Muscle layer of colon (tissue), 2 donors: Measurements from ENCODE around the gene PEX26.
"Not testable (repeated sequence)": the region's sequence is repeated elsewhere in the genome, so short reads cannot be mapped to it uniquely, and the experiment has no call there.

Experiments used
- H3K27ac ChIP-seq: one replicate; pipeline ENCODE4 v1.7.0; 2013; ENCODE audit warnings: low read depth, mild to moderate bottlenecking, low read length, moderate library complexity
- H3K27me3 ChIP-seq, 2 donors: one replicate each; pipeline ENCODE4 v1.7.0; 2013; ENCODE audit warnings: low read length in 2 of 2, mild to moderate bottlenecking in 2 of 2; ENCODE audit not compliant: insufficient read depth in 2 of 2, control insufficient read depth in 1 of 2
- H3K36me3 ChIP-seq: one replicate; pipeline ENCODE4 v1.7.0; 2013; ENCODE audit warnings: mild to moderate bottlenecking, low read length; ENCODE audit not compliant: insufficient read depth
- H3K4me1 ChIP-seq: one replicate; pipeline ENCODE4 v1.7.0; 2013; ENCODE audit warnings: mild to moderate bottlenecking, low read length; ENCODE audit not compliant: insufficient read depth
- H3K4me3 ChIP-seq, 2 donors: one replicate each; pipeline ENCODE4 v1.7.0; 2013; ENCODE audit warnings: low read length in 2 of 2, low read depth in 1 of 2, mild to moderate bottlenecking in 1 of 2, moderate library complexity in 1 of 2
- H3K9ac ChIP-seq: one replicate; pipeline ENCODE4 v1.7.0; 2013; ENCODE audit warnings: low read length
- H3K9me3 ChIP-seq: one replicate; pipeline ENCODE4 v1.7.0; 2013; ENCODE audit warnings: mild to moderate bottlenecking, low read length
- donor health status: abdominal sarcoma.
- donor health status: Adenocarcinoma of cecum.

The PEX26 gene

GRCh38 chr22:18044548-18045271, 33.1 kb upstream of the PEX26 start:
- no peak overlapping the region for H3K9ac ChIP-seq
- H3K27ac ChIP-seq = peak overlapping the region; percentile 52

GRCh38 chr22:18045794-18046193, 32.0 kb upstream of the PEX26 start:
- no peaks in the 10 kb centered on the region for H3K27me3 ChIP-seq
- H3K9me3 ChIP-seq = no peaks in the 10 kb centered on the region
- no peak overlapping the region for H3K9ac ChIP-seq
- H3K27ac ChIP-seq = no peak overlapping the region
- no peak overlapping the region for H3K4me3 ChIP-seq
- H3K36me3 ChIP-seq = no peaks in the 10 kb centered on the region
- H3K4me1 ChIP-seq = peaks cover 14% of the 10 kb centered on the region

More at GRCh38 chr22:18044548-18045271, 33.1 kb upstream of the PEX26 start:
- H3K27me3 ChIP-seq = no peaks in the 10 kb centered on the region
- H3K4me3 ChIP-seq = no peak overlapping the region
- peaks cover 4% of the 10 kb centered on the region for H3K4me1 ChIP-seq
- no peaks in the 10 kb centered on the region for H3K36me3 ChIP-seq
- no peaks in the 10 kb centered on the region for H3K9me3 ChIP-seq

- Histone ChIP-seq H3K9me3 (no peaks in the 10 kb centered on the region), H3K27me3 (no peaks in the 10 kb centered on the region), H3K4me1 (peaks cover 14% of the 10 kb centered on the region), H3K4me3 (no peak overlapping the region), H3K36me3 (no peaks in the 10 kb centered on the region), H3K9ac (no peak overlapping the region), H3K27ac (peak overlapping the region; percentile 27)
Measured at GRCh38 chr22:18048041-18048440, 29.7 kb upstream of the PEX26 start.

- no peaks in the 10 kb centered on the region for H3K36me3 ChIP-seq
- H3K27ac ChIP-seq = peak overlapping the region; percentile 27
- H3K4me1 ChIP-seq = peaks cover 14% of the 10 kb centered on the region
- no peaks in the 10 kb centered on the region for H3K9me3 ChIP-seq
- H3K9ac ChIP-seq = no peak overlapping the region
- H3K27me3 ChIP-seq = no peaks in the 10 kb centered on the region
- H3K4me3 ChIP-seq = no peak overlapping the region
Measured at GRCh38 chr22:18048441-18048898, 29.3 kb upstream of the PEX26 start.

GRCh38 chr22:18050065-18050464, 27.7 kb upstream of the PEX26 start:
- H3K27me3 ChIP-seq = no peaks in the 10 kb centered on the region
- H3K4me1 ChIP-seq = peaks cover 9% of the 10 kb centered on the region
- peak overlapping the region; percentile 9 for H3K9ac ChIP-seq
- no peaks in the 10 kb centered on the region for H3K9me3 ChIP-seq
- no peaks in the 10 kb centered on the region for H3K36me3 ChIP-seq
- H3K4me3 ChIP-seq = no peak overlapping the region
- peak overlapping the region; percentile 47 for H3K27ac ChIP-seq

- not testable (repeated sequence) for H3K9ac ChIP-seq, H3K36me3 ChIP-seq, H3K27ac ChIP-seq, H3K4me3 ChIP-seq, H3K9me3 ChIP-seq, H3K27me3 ChIP-seq
- peaks cover 15% of the 10 kb centered on the region for H3K4me1 ChIP-seq
Measured at GRCh38 chr22:18051113-18051512, 26.7 kb upstream of the PEX26 start.

GRCh38 chr22:18053216-18053946, 24.4 kb upstream of the PEX26 start:
- H3K4me3 ChIP-seq, H3K27me3 ChIP-seq, H3K9ac ChIP-seq, H3K27ac ChIP-seq, H3K36me3 ChIP-seq, H3K9me3 ChIP-seq: not testable (repeated sequence)
- H3K4me1 ChIP-seq = peaks cover 37% of the 10 kb centered on the region

GRCh38 chr22:18055619-18056160, 22.1 kb upstream of the PEX26 start:
- peak overlapping the region; percentile 50 for H3K27ac ChIP-seq
- H3K9me3 ChIP-seq = no peaks in the 10 kb centered on the region
- peaks cover 37% of the 10 kb centered on the region for H3K4me1 ChIP-seq
- no peaks in the 10 kb centered on the region for H3K36me3 ChIP-seq
- no peak overlapping the region for H3K4me3 ChIP-seq
- no peaks in the 10 kb centered on the region for H3K27me3 ChIP-seq
- H3K9ac ChIP-seq = no peak overlapping the region

- Histone ChIP-seq H3K9ac (no peak overlapping the region), H3K9me3 (no peaks in the 10 kb centered on the region), H3K4me3 (no peak overlapping the region), H3K4me1 (peaks cover 41% of the 10 kb centered on the region), H3K27me3 (no peaks in the 10 kb centered on the region), H3K36me3 (no peaks in the 10 kb centered on the region), H3K27ac (peak overlapping the region; percentile 50)
Measured at GRCh38 chr22:18056161-18056666, 21.6 kb upstream of the PEX26 start.

- Histone ChIP-seq H3K4me3 (no peak overlapping the region), H3K27ac (peak overlapping the region; percentile 69), H3K9ac (no peak overlapping the region), H3K9me3 (no peaks in the 10 kb centered on the region), H3K27me3 (no peaks in the 10 kb centered on the region), H3K4me1 (peaks cover 47% of the 10 kb centered on the region), H3K36me3 (no peaks in the 10 kb centered on the region)
Measured at GRCh38 chr22:18056807-18057474, 20.8 kb upstream of the PEX26 start.

GRCh38 chr22:18057568-18058209, 20.1 kb upstream of the PEX26 start:
- H3K9ac ChIP-seq = no peak overlapping the region
- H3K4me1 ChIP-seq = peaks cover 47% of the 10 kb centered on the region
- no peaks in the 10 kb centered on the region for H3K9me3 ChIP-seq
- no peaks in the 10 kb centered on the region for H3K36me3 ChIP-seq
- H3K27ac ChIP-seq = peak overlapping the region; percentile 69
- H3K27me3 ChIP-seq = no peaks in the 10 kb centered on the region
- H3K4me3 ChIP-seq = no peak overlapping the region
